Gastrocnemius medialis (tissue), 4 donors: ENCODE data around the gene COMP.

Source experiments
- CTCF ChIP-seq, 5 experiments: fragments of 450-650 bp in 3 of 5; fragments of 200-600 bp in 2 of 5; sonication (generic) in 2 of 5; IDR thresholded peaks in 4 of 5; conservative IDR thresholded peaks in 1 of 5; 1 replicate in 4 of 5; 2 replicates in 1 of 5; pipeline ENCODE4 v1.5.1; 2016 to 2019; ENCODE audit warnings: antibody characterized with exemption in 5 of 5, mild to moderate bottlenecking in 3 of 5, moderate library complexity in 3 of 5
- POLR2A ChIP-seq, 2 donors: fragments of 450-650 bp; IDR thresholded peaks; one replicate each; pipeline ENCODE4 v1.6.1; 2017; ENCODE audit warnings: antibody characterized with exemption in 2 of 2, mild to moderate bottlenecking in 2 of 2, moderate library complexity in 2 of 2

DNA sequence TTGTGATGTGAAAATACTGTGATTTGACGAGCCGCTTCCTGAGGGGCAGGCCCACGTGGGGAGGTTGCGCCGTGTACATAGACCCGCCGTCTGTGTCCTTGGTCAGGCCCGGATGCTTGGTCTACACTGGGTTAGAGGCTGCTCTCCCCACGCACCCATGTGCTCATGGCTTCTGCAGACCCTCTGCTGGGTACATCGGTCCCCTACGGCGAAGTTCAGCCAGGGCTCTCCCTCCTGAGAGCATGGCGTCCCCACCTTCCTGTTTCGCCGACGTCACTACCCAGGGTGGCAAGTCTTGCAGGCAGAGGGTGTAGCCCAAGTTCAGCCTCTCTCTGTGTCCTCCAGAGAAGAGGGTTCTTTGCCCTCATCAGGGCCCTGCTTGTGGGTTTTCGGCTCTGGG, 11.0 kb downstream of the COMP start:
- TF ChIP-seq POLR2A (IDR thresholded peaks at IDR 0.05) (no peak), CTCF (IDR thresholded peaks at IDR 0.05 in 4 of 5, conservative IDR thresholded peaks at IDR 0.05 in 1 of 5) (no peak)
